Urinary bladder (tissue), 4 donors: Measurements from ENCODE around the gene HMCN2. TPM values are rescaled to one million over a fixed set of nuclear protein-coding genes. Genes with fewer than 3 reads are reported as not detected.

ENCODE experiments used
- DNase-seq: peaks from one replicate; pipeline ENCODE4 v3.0.0-alpha.2; 2015; ENCODE audit errors: extremely low spot score
- H3K27ac ChIP-seq: one replicate; pipeline ENCODE4 v1.5.1; 2013; ENCODE audit warnings: low read depth, mild to moderate bottlenecking, moderate library complexity
- H3K36me3 ChIP-seq: one replicate; pipeline ENCODE4 v1.6.1; 2013; ENCODE audit warnings: mild to moderate bottlenecking, moderate library complexity; ENCODE audit not compliant: insufficient read depth
- H3K4me1 ChIP-seq: one replicate; pipeline ENCODE4 v1.6.1; 2013; ENCODE audit warnings: mild to moderate bottlenecking, moderate library complexity; ENCODE audit not compliant: insufficient read depth
- H3K4me3 ChIP-seq: one replicate; pipeline ENCODE4 v1.5.1; 2013; ENCODE audit warnings: low read depth, low read length
- WGBS: extraction: QIAGEN DNeasy Blood & Tissue Kit; methylation state at CpG from one replicate; pipeline ENCODE4 v1.1.7; 2013; 5-methylcytosine and 5-hydroxymethylcytosine counted together
- polyA plus RNA-seq: library from polyadenylated mRNA; stranded (reverse); fragments of 200-250 nt; gene quantifications from one replicate; pipeline ENCODE4 v1.2.3, GENCODE V29; 2013
- total RNA-seq: library from RNA; depleted of rRNA; stranded (reverse); fragments of >200 nt; gene quantifications from one replicate; pipeline ENCODE4 v1.2.3, GENCODE V29; 2014
- donor health status: healthy with polysubstance abuse.
- donor health status: healthy.

HMCN2 gene
- total and polyA plus RNA-seq, 2 donors, result 14.6 to 15.9 TPM

DNA sequence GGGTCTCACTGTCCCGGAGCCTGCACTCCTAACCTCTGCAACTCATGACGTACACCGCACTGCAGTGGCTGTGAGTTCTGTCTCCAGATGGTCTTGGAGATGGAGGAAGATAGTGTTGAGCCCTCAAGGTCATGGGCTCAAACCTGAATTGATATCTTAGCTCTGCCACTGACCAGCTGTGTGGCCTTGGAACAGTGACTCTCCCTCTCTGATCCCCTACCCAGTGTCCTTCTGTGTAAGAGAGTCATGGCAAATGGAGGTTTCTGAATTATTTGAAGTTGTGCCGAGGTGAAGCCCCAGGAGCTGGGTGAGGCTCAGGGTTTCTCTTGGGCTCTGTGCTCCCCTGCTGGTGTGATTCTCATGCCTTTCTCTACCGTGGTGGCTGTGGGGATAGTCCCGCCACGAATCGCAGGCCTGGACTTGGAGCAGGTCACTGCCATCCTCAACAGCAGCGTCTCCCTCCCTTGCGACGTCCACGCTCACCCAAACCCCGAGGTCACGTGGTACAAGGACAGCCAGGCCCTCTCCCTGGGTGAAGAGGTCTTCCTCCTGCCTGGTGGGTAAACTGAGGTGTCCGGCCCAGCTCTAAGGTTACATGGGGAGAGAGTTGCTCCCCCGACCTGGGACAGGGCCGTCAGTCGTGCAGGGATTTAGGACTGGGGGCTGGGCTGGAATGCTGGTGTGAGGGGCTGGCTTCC, 118.6 kb downstream of the HMCN2 start:
- H3K27ac ChIP-seq, result no peak overlapping the region
- no peak overlapping the region for H3K4me3 ChIP-seq
- no peak for DNase-seq
- H3K36me3 ChIP-seq, result no peaks in the 10 kb centered on the region
- no peaks in the 10 kb centered on the region for H3K4me1 ChIP-seq
- 81% methylated on average over 18 of the region's 18 CpGs for WGBS

DNA sequence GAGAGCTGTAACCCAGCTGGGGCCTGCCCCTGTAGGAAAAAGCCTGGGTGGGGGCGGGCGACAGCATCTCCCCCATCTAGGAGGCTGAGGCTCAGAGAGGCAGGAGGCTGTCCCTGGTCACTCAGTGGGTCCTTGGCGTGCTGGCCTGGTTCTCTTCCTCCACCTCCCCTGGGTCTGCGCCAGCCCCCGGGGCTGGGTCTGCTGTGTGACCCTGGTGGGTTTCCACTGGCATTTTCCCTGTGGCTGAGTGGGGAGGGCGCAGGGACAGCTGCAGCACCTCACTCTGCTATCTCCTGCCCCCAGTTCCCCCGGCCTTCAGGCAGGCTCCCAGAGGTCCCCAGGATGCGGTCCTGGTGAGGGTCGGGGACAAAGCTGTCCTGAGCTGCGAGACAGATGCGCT, 119.7 kb downstream of the HMCN2 start:
- DNase-seq, result no peak
- Histone ChIP-seq H3K36me3 (no peaks in the 10 kb centered on the region), H3K27ac (no peak overlapping the region), H3K4me3 (no peak overlapping the region), H3K4me1 (no peaks in the 10 kb centered on the region)
- 92% methylated on average over 11 of the region's 11 CpGs for WGBS

DNA sequence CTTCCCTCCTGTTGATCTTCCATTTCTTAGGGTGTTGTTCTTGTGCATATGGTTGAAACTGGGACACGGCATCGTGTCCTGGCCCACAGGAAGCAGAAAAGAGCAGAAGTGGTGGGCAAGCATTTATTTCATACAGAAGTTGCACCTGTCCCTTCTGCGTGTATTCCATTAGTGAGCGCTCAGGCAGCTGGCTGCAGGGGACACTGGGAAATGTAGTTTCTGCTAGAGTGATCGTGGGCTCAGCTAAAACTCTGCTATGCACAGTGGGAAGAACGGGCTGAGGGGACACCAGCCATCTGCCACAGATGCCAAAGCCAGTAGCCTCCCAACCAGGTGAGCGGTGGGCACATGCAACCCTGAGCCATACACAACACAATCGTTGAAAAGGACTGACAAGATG, 121.8 kb downstream of the HMCN2 start:
- DNase-seq, result no peak
- Histone ChIP-seq H3K27ac (no peak overlapping the region), H3K4me1 (no peaks in the 10 kb centered on the region), H3K36me3 (no peaks in the 10 kb centered on the region), H3K4me3 (no peak overlapping the region)
- WGBS, result 83% methylated on average over 8 of the region's 8 CpGs

DNA sequence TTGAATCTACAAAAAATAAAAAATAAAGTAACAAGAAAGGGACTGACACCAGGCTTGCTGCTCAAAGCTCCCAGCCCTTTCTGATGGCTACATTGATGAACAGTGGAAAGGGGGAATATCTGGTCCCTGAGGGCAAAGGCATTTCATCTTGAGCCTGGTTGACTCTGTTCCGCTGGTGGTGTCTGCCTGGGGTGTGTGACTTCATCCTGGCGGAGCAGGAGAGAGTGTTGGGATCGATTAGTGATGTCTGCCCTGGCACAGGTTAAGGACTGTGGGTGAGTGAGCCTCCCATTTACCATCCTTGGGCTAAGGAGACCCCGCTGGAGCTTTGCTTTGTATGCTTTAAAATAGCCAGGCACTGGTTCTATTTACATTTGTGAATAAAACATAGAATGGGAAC, 122.3 kb downstream of the HMCN2 start:
- no peaks in the 10 kb centered on the region for H3K36me3 ChIP-seq
- no peak overlapping the region for H3K27ac ChIP-seq
- 90% methylated on average over 4 of the region's 4 CpGs for WGBS

DNA sequence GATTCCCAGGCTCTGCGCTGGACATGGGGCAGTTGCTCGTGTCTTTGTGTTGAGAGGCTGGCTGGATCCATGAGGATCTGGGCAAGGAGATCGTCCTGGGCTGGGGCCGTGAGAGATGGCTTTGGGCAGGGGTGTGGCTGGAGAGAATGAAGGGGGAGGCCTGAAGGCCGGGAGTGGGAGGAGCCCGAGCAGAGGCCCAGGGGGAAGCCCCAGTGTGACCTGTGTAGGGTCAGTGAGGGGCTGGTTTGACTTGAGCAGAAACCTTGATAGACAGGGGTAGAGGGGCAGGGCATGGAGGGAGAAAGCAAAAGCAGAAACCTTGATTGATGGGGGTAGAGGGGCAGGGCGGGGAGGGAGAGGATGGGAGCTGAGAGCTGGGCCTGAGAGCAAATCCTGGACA, 124.8 kb downstream of the HMCN2 start:
- Histone ChIP-seq H3K36me3 (no peaks in the 10 kb centered on the region), H3K4me1 (no peaks in the 10 kb centered on the region), H3K4me3 (no peak overlapping the region), H3K27ac (no peak overlapping the region)
- 64% methylated on average over 7 of the region's 7 CpGs for WGBS
- no peak for DNase-seq

More for the DNA sequence above, 122.3 kb downstream of the HMCN2 start:
- no peak for DNase-seq
- Histone ChIP-seq H3K4me1 (no peaks in the 10 kb centered on the region), H3K4me3 (no peak overlapping the region)

DNA sequence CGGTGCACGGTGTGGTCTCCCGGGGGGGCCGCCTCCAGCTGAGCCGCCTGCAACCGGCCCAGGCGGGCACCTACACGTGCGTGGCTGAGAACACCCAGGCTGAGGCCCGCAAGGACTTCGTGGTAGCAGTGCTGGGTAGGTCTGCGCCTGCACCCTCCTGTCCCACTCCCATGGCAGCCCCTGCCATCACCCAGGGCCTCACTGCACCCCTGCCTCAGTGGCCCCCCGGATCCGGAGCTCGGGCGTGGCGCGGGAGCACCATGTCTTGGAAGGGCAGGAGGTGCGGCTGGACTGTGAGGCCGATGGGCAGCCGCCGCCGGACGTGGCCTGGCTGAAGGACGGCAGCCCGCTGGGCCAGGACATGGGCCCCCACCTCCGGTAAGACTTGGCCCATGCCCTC, 125.4 kb downstream of the HMCN2 start:
- DNase-seq, result no peak
- Histone ChIP-seq H3K36me3 (no peaks in the 10 kb centered on the region), H3K4me3 (no peak overlapping the region), H3K4me1 (no peaks in the 10 kb centered on the region), H3K27ac (no peak overlapping the region)
- WGBS, result 93% methylated on average over 27 of the region's 27 CpGs

DNA sequence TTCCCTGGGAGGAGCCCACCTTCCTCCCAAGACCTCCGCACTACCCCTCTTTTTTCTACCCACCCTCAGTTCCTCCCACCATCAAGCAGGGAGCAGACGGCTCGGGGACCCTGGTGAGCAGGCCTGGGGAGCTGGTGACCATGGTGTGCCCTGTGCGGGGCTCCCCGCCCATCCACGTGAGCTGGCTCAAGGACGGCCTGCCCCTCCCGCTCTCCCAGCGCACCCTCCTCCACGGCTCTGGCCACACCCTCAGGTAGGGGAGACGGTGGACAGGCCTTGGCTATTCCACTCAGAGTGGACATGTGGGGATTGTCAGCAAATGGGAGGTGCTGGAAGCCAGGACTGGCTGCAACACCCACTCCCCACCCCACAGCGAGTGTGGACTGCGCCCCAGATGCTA, 126.3 kb downstream of the HMCN2 start:
- Histone ChIP-seq H3K4me3 (no peak overlapping the region), H3K27ac (no peak overlapping the region), H3K36me3 (no peaks in the 10 kb centered on the region), H3K4me1 (no peaks in the 10 kb centered on the region)
- 85% methylated on average over 13 of the region's 13 CpGs for WGBS
- DNase-seq, result no peak

DNA sequence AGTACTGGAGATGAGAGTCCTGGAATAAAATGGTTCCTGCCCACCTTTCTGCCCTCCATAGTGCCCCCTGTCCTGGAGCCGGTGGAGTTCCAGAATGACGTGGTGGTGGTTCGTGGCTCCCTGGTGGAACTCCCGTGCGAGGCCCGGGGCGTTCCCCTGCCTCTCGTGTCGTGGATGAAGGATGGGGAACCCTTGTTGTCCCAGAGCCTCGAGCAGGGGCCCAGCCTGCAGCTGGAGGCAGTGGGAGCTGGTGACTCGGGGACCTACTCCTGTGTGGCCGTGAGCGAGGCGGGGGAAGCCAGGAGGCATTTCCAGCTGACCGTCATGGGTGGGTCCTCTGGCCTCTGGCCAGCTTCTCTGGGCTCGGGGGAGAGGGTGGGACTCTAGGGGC, 128.1 kb downstream of the HMCN2 start:
- no peaks in the 10 kb centered on the region for H3K36me3 ChIP-seq
- WGBS, result 77% methylated on average over 16 of the region's 16 CpGs
- no peak for DNase-seq
- no peak overlapping the region for H3K4me3 ChIP-seq
- H3K27ac ChIP-seq, result no peak overlapping the region
- no peaks in the 10 kb centered on the region for H3K4me1 ChIP-seq

DNA sequence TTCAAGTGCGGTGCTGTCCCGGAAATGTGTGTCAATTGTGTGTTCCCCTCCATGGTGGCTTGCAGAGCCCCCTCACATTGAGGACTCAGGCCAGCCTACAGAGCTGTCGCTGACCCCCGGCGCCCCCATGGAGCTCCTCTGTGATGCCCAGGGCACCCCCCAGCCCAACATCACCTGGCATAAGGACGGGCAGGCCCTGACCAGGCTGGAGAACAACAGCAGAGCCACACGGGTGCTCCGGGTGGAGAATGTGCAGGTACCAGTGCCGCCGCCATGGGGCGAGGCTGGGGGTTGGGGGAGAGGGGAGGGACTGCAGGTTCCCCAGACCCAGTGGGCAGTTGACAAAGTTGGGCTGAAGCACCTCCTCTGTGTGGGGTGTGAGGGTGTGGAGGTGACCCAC, 128.8 kb downstream of the HMCN2 start:
- Histone ChIP-seq H3K36me3 (no peaks in the 10 kb centered on the region), H3K4me3 (no peak overlapping the region), H3K4me1 (no peaks in the 10 kb centered on the region), H3K27ac (no peak overlapping the region)
- 96% methylated on average over 11 of the region's 11 CpGs for WGBS
- DNase-seq, result no peak

DNA sequence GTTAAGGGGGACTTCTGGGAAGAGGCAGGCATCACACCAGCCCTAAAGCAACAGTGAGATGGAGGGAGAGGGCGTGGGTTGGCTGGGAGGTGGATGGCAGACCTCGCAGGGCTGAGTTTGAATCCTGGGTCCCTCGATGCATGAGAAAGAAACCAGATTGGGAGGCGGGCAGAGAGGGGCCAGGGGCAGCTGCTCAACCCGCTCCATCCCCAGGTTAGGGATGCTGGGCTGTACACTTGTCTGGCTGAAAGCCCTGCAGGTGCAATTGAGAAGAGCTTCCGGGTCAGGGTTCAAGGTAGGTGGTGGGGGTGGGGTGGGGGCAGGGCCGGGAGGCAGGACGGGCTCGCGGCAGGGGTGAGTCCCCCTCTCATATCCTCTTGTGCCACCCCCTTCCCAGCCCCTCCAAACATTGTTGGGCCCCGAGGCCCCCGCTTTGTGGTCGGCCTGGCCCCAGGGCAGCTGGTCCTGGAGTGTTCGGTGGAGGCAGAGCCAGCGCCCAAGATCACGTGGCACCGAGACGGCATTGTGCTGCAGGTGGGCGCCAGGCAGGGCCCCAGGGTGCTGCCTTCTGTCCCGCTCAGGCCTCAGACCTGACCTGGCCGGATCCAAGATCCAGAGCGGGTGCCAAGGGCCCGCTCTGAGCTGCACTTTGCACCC, 129.4 kb downstream of the HMCN2 start:
- 92% methylated on average over 23 of the region's 23 CpGs for WGBS
- Histone ChIP-seq H3K36me3 (no peaks in the 10 kb centered on the region), H3K27ac (no peak overlapping the region), H3K4me3 (no peak overlapping the region), H3K4me1 (no peaks in the 10 kb centered on the region)
- DNase-seq, result no peak

DNA sequence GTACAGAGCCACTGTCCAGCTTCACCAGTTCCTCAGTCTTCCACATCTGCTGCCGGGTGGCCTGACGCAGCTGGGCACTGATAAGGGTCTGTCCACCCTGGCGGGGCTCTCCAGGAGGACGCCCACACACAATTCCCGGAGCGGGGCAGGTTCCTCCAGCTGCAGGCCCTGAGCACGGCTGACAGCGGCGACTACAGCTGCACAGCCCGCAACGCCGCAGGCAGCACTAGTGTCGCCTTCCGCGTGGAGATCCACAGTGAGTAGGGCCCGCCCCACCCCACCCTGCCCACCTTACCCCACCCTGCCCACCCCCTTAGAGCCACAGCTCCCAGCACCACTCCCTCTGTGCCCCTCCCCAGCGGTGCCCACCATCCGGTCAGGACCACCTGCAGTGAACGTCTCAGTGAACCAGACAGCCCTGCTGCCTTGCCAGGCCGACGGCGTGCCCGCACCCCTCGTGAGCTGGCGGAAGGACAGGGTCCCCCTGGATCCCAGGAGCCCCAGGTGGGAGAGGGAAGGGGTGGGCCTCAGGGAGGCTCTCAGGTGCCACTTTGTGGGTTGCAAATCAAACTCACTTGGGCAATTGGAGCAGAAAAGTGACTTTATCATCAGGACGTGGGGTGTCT, 130.4 kb downstream of the HMCN2 start:
- H3K27ac ChIP-seq, result no peak overlapping the region
- no peaks in the 10 kb centered on the region for H3K36me3 ChIP-seq
- no peak for DNase-seq
- H3K4me3 ChIP-seq, result no peak overlapping the region
- 93% methylated on average over 26 of the region's 26 CpGs for WGBS
- no peaks in the 10 kb centered on the region for H3K4me1 ChIP-seq

DNA sequence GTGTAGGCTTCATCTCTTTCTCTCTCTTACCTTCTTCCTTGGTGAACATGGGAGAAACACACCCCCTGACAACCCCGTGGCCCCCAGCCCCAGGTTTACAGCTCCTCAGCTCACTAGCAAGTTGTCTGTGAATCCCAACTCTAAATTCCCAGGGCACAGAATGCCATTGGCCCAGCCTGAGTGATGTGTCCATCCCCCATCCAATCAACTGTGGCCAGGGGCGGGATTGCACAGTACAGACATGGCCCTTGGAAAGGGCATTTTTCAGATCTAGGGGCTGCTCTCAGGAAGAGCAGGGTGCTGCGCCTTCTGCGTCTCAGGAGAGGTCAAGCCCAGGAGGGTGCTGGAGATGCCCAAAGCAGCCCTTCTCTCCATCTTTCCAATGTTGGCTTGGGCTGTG, 131.0 kb downstream of the HMCN2 start:
- DNase-seq, result no peak
- no peak overlapping the region for H3K4me3 ChIP-seq
- H3K27ac ChIP-seq, result no peak overlapping the region
- no peaks in the 10 kb centered on the region for H3K36me3 ChIP-seq
- WGBS, result 93% methylated on average over 4 of the region's 4 CpGs
- no peaks in the 10 kb centered on the region for H3K4me1 ChIP-seq

DNA sequence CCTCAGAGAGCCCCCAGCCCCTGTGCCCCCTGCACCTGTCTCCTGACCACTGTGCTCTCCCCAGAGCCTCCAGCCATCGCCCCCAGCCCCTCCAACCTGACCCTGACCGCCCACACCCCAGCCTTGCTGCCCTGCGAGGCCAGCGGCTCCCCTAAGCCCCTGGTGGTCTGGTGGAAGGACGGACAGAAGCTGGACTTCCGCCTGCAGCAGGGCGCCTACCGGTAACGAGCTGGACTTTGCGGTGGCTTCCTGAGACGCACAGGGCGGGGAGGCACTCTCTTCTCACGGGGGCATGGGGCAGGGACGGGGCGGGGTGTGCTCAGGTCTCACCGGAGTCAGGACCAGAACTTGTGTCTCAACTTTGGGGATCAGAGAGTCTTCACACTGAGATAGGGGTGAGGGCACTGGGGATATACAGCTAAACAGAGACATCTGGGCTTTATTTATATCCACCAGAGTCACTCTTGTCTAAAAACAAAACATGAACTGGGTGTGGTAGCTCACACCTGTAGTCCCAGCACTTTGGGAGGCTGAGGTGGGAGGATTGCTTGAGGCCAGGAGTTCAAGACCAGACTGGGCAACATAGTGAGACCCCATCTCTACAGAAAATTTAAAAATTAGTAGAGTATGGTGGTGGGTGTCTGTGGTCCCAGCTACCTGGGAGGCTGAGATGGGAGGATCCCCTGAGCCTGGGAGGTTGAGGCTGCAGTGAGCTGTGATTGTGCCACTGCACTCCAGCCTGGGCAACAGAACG, 133.1 kb downstream of the HMCN2 start:
- 83% methylated on average over 17 of the region's 17 CpGs for WGBS
- H3K36me3 ChIP-seq, result no peaks in the 10 kb centered on the region

DNA sequence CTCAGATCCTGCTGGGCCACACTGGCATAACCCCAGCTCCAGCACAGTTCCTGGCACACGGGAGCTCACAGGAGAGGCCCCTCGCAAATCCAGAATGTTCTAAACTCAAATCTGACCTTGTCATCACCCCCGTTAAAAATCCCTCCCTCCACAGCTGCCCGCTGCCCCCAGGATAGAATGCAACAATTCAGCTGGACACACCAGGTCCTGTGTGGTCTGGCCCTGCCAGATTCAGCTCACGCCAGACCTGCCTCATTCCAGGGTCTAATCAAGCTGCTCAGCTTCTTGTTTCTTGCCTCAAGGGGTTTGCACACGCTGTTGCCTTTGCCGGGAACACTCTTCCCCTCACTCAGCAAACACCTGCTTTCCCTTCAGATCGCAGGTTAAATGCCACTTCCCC, 134.2 kb downstream of the HMCN2 start:
- Histone ChIP-seq H3K27ac (no peak overlapping the region), H3K4me3 (no peak overlapping the region), H3K36me3 (no peaks in the 10 kb centered on the region), H3K4me1 (no peaks in the 10 kb centered on the region)
- DNase-seq, result no peak
- whole genome bisulfite sequencing, result 60% methylated on average over 8 of the region's 8 CpGs

More for the DNA sequence above, 133.1 kb downstream of the HMCN2 start:
- H3K4me1 ChIP-seq, result no peaks in the 10 kb centered on the region
- H3K27ac ChIP-seq, result no peak overlapping the region
- H3K4me3 ChIP-seq, result no peak overlapping the region
- DNase-seq, result no peak
